OCI-M1 (cell line): ENCODE results near the gene TMOD1.
"Not testable (repeated sequence)": the region's sequence is repeated elsewhere in the genome, so short reads cannot be mapped to it uniquely, and the experiment has no call there.

Experiments used
- DNase-seq: peaks from one replicate; lab custom pipeline; 2025; lab: John Stamatoyannopoulos, UW

TMOD1 gene

GRCh38 chr9:97565262-97565661 is 63.8 kb downstream of the TMOD1 start:
- no peak for DNase-seq

GRCh38 chr9:97567182-97567893 is 65.9 kb downstream of the TMOD1 start:
- DNase-seq: no peak

- DNase-seq: peak; percentile 34
Observed at GRCh38 chr9:97567894-97568202, 66.4 kb downstream of the TMOD1 start.

- DNase-seq: no peak
Observed at GRCh38 chr9:97568461-97569275, 67.2 kb downstream of the TMOD1 start.

GRCh38 chr9:97570899-97571298 is 69.4 kb downstream of the TMOD1 start:
- DNase-seq: no peak

GRCh38 chr9:97571664-97572063 is 70.2 kb downstream of the TMOD1 start:
- DNase-seq: no peak

- no peak for DNase-seq
Observed at GRCh38 chr9:97572196-97572891, 70.9 kb downstream of the TMOD1 start.

- no peak for DNase-seq
Observed at GRCh38 chr9:97572892-97573365, 71.5 kb downstream of the TMOD1 start.

- no peak for DNase-seq
Observed at GRCh38 chr9:97573482-97574073, 72.1 kb downstream of the TMOD1 start.

GRCh38 chr9:97574101-97574571 is 72.7 kb downstream of the TMOD1 start:
- not testable (repeated sequence) for DNase-seq

GRCh38 chr9:97574921-97575672 is 73.6 kb downstream of the TMOD1 start:
- not testable (repeated sequence) for DNase-seq

GRCh38 chr9:97575673-97576200 is 74.3 kb downstream of the TMOD1 start:
- DNase-seq: no peak

GRCh38 chr9:97577051-97577450 is 75.6 kb downstream of the TMOD1 start:
- DNase-seq: no peak

- no peak for DNase-seq
Observed at GRCh38 chr9:97578846-97579245, 77.4 kb downstream of the TMOD1 start.

GRCh38 chr9:97579914-97580313 is 78.4 kb downstream of the TMOD1 start:
- no peak for DNase-seq

GRCh38 chr9:97581590-97581989 is 80.1 kb downstream of the TMOD1 start:
- DNase-seq: not testable (repeated sequence)

- DNase-seq: not testable (repeated sequence)
Observed at GRCh38 chr9:97584778-97585177, 83.3 kb downstream of the TMOD1 start.

- DNase-seq: not testable (repeated sequence)
Observed at GRCh38 chr9:97586909-97587308, 85.4 kb downstream of the TMOD1 start.

GRCh38 chr9:97591535-97591934 is 90.1 kb downstream of the TMOD1 start:
- DNase-seq: no peak

- DNase-seq: no peak
Observed at GRCh38 chr9:97592126-97592525, 90.7 kb downstream of the TMOD1 start.

GRCh38 chr9:97593960-97594359 is 92.5 kb downstream of the TMOD1 start:
- DNase-seq: no peak
